GM23338 (cell line): Measurements from ENCODE around the gene APMAP. TPM values are rescaled to one million over a fixed set of nuclear protein-coding genes. Genes with fewer than 3 reads are reported as not detected.

ENCODE experiments used
- ATAC-seq: fragments of 200-7000 bp; cut with Tn5 transposase; 3 replicates; pipeline ENCODE4 v1.9.1; 2020
- DNase-seq: peaks from one replicate; pipeline ENCODE4 v3.0.0-alpha.2; 2015; ENCODE audit warnings: low spot score
- H2AFZ ChIP-seq: fragments of 200-600 bp; sonication (generic); 2 replicates; pipeline ENCODE4 v1.8.0; 2016; ENCODE audit warnings: antibody characterized with exemption, mild to moderate bottlenecking, moderate library complexity
- H3F3A ChIP-seq: fragments of 200-600 bp; sonication (generic); replicated peaks from 2 replicates; pipeline ENCODE4 v1.8.0; 2017; ENCODE audit warnings: antibody characterized with exemption, mixed run types, low read depth
- H3K27ac ChIP-seq: fragments of 200-600 bp; sonication (generic); 2 replicates; pipeline ENCODE4 v1.6.1; 2016; ENCODE audit warnings: low read depth
- H3K27me3 ChIP-seq: fragments of 200-600 bp; sonication (generic); 2 replicates; pipeline ENCODE4 v1.8.0; 2016; ENCODE audit warnings: mild to moderate bottlenecking, mixed run types, moderate library complexity; ENCODE audit not compliant: insufficient read depth
- H3K36me3 ChIP-seq: fragments of 200-600 bp; sonication (generic); 2 replicates; pipeline ENCODE4 v1.8.0; 2016; ENCODE audit warnings: mild to moderate bottlenecking; ENCODE audit not compliant: insufficient read depth
- H3K4me1 ChIP-seq: fragments of 200-600 bp; sonication (generic); 2 replicates; pipeline ENCODE4 v1.8.0; 2016; ENCODE audit warnings: mild to moderate bottlenecking, moderate library complexity; ENCODE audit not compliant: insufficient read depth
- H3K4me2 ChIP-seq: fragments of 200-600 bp; sonication (generic); 2 replicates; pipeline ENCODE4 v1.7.1; 2017; ENCODE audit warnings: mixed run types
- H3K4me3 ChIP-seq: fragments of 200-600 bp; sonication (generic); 2 replicates; pipeline ENCODE4 v1.6.1; 2016; ENCODE audit warnings: mixed run types
- H3K79me2 ChIP-seq: fragments of 200-600 bp; sonication (generic); replicated peaks from 2 replicates; pipeline ENCODE4 v1.8.0; 2017; ENCODE audit warnings: mild to moderate bottlenecking; ENCODE audit not compliant: insufficient read depth
- H3K9me2 ChIP-seq: fragments of 200-600 bp; sonication (generic); 2 replicates; pipeline ENCODE4 v1.8.0; 2017; ENCODE audit not compliant: insufficient read depth
- H4K20me1 ChIP-seq: fragments of 200-600 bp; sonication (generic); replicated peaks from 2 replicates; pipeline ENCODE4 v1.8.0; 2017; ENCODE audit warnings: mild to moderate bottlenecking; ENCODE audit not compliant: insufficient read depth
- H3K27ac Mint-ChIP-seq: 2 replicates; pipeline ENCODE4 v1.8.0; 2020; ENCODE audit warnings: inconsistent platforms, mild to moderate bottlenecking, moderate library complexity, mixed read lengths
- H3K27me3 Mint-ChIP-seq: 3 replicates; pipeline ENCODE4 v1.8.0; 2022; ENCODE audit warnings: low read depth, mild to moderate bottlenecking, moderate library complexity, mixed read lengths, inconsistent platforms; ENCODE audit not compliant: insufficient read depth, poor library complexity
- H3K36me3 Mint-ChIP-seq: 3 replicates; pipeline ENCODE4 v1.8.0; 2021; ENCODE audit warnings: low read depth, mild to moderate bottlenecking, inconsistent platforms, moderate library complexity, mixed read lengths
- H3K4me1 Mint-ChIP-seq: 3 replicates; pipeline ENCODE4 v1.8.0; 2020; ENCODE audit warnings: mild to moderate bottlenecking, inconsistent platforms, mixed read lengths
- H3K4me3 Mint-ChIP-seq: 3 replicates; pipeline ENCODE4 v1.8.0; 2021; ENCODE audit warnings: moderate library complexity, mild to moderate bottlenecking, inconsistent platforms, mixed read lengths
- H3K9me3 Mint-ChIP-seq: 3 replicates; pipeline ENCODE4 v1.8.0; 2020; ENCODE audit warnings: moderate library complexity, mild to moderate bottlenecking, inconsistent platforms, mixed read lengths
- CREB1 ChIP-seq: fragments of 250-450 bp; sonication (Bioruptor Pico); IDR thresholded peaks from 2 replicates; pipeline ENCODE4 v1.5.0; 2020; ENCODE audit warnings: low read depth, mild to moderate bottlenecking, moderate library complexity
- CTCF ChIP-seq, 2 experiments: fragments of 200-600 bp in 1 of 2; sonication (generic) in 1 of 2; conservative IDR thresholded peaks; 2 replicates each; pipeline versions ENCODE4 v1.5.1 to v1.6.1; 2016 to 2017; ENCODE audit warnings: antibody characterized with exemption in 2 of 2, low read depth in 2 of 2, mild to moderate bottlenecking in 2 of 2, moderate library complexity in 1 of 2
- ETS1 ChIP-seq: IDR thresholded peaks from 2 replicates; pipeline ENCODE4 v1.6.1; 2016; ENCODE audit warnings: antibody characterized with exemption
- EZH2phosphoT487 ChIP-seq: fragments of 200-600 bp; sonication (generic); IDR thresholded peaks from one replicate; pipeline ENCODE4 v1.8.1; 2018; ENCODE audit warnings: antibody characterized with exemption; ENCODE audit not compliant: unreplicated experiment
- NANOG ChIP-seq: IDR thresholded peaks from 2 replicates; pipeline ENCODE4 v1.6.1; 2016; ENCODE audit warnings: antibody characterized with exemption, borderline replicate concordance
- POLR2AphosphoS5 ChIP-seq: IDR thresholded peaks from 2 replicates; pipeline ENCODE4 v1.6.1; 2016; ENCODE audit warnings: antibody characterized with exemption, low read depth
- REST ChIP-seq: IDR thresholded peaks from one replicate; pipeline ENCODE4 v1.6.1; 2018; ENCODE audit warnings: antibody characterized with exemption; ENCODE audit not compliant: unreplicated experiment
- STAT1 ChIP-seq: IDR thresholded peaks from one replicate; pipeline ENCODE4 v1.6.1; 2016; ENCODE audit warnings: antibody characterized with exemption; ENCODE audit not compliant: unreplicated experiment
- ZNF114 ChIP-seq: fragments of 250-450 bp; sonication (Bioruptor Pico); IDR thresholded peaks from 2 replicates; pipeline ENCODE4 v1.5.0; 2020; ENCODE audit warnings: mild to moderate bottlenecking, moderate library complexity
- ZNF331 ChIP-seq: fragments of 250-450 bp; sonication (Bioruptor Pico); IDR thresholded peaks from 2 replicates; pipeline ENCODE4 v1.5.0; 2020; ENCODE audit warnings: low read depth, mild to moderate bottlenecking, moderate library complexity
- ZNF462 ChIP-seq: fragments of 250-450 bp; sonication (Bioruptor Pico); IDR thresholded peaks from 2 replicates; pipeline ENCODE4 v1.5.0; 2020; ENCODE audit warnings: mild to moderate bottlenecking, moderate library complexity
- polyA plus RNA-seq: library from polyadenylated mRNA; unstranded; fragments of >200 nt; fragmentation: Nextera tagmentation; extraction: Ambion mirVana; gene quantifications from 2 replicates; pipeline ENCODE4 v1.2.1, GENCODE V29; 2016
- total RNA-seq: library from RNA; depleted of rRNA; stranded (reverse); fragments of >200 nt; shearing (Covaris generic); gene quantifications from 2 replicates; pipeline ENCODE4 v1.2.3, GENCODE V29; 2014

Gene APMAP
- total and polyA plus RNA-seq, 2 experiments from 2014 or later = 31.7 to 72.3 TPM

- H3K4me1 ChIP-seq = no peaks in the 10 kb centered on the region
These were observed 77.1 kb downstream of the APMAP start for GRCh38 chr20:24915440-24915839.

More at GRCh38 chr20:24915440-24915839, 77.1 kb downstream of the APMAP start:
- no peak for ATAC-seq
- Histone ChIP-seq H3K27me3 (no peaks in the 10 kb centered on the region), H3K9me2 (no peaks in the 10 kb centered on the region), H3K4me3 (no peak overlapping the region), H3K79me2 (no peaks in the 10 kb centered on the region), H3K36me3 (no peaks in the 10 kb centered on the region), H3F3A (no peaks in the 10 kb centered on the region), H3K27ac (no peak overlapping the region), H2AFZ (no peak overlapping the region), H3K4me2 (no peak overlapping the region), H4K20me1 (no peaks in the 10 kb centered on the region)
- TF ChIP-seq ZNF114 (CRISPR knock-in tag) (no peak), ETS1 (no peak), ZNF331 (no peak), REST (no peak), NANOG (no peak), EZH2phosphoT487 (no peak), STAT1 (no peak), POLR2AphosphoS5 (no peak), ZNF462 (CRISPR knock-in tag) (no peak), CREB1 (CRISPR knock-in tag) (no peak), CTCF (conservative IDR thresholded peaks at IDR 0.05; ENCODE audit: low read depth in 2 of 2) (no peak)
- Mint-ChIP-seq H3K4me1 (peaks cover 13% of the 10 kb centered on the region), H3K9me3 (peaks cover 6% of the 10 kb centered on the region), H3K4me3 (no peak overlapping the region), H3K27me3 (peaks cover 10% of the 10 kb centered on the region), H3K36me3 (peaks cover 2% of the 10 kb centered on the region), H3K27ac (no peak overlapping the region)
- no peak for DNase-seq
